Myometrial cell (primary cell): Measurements from ENCODE around the gene HSCB. TPM values are rescaled to one million over a fixed set of nuclear protein-coding genes. Genes with fewer than 3 reads are reported as not detected.

Experiments
- total RNA-seq: library from RNA; depleted of rRNA; stranded (reverse); fragments of >200 nt; gene quantifications from 2 replicates; pipeline ENCODE4 v1.2.3, GENCODE V29; 2015

Gene HSCB, protein sequence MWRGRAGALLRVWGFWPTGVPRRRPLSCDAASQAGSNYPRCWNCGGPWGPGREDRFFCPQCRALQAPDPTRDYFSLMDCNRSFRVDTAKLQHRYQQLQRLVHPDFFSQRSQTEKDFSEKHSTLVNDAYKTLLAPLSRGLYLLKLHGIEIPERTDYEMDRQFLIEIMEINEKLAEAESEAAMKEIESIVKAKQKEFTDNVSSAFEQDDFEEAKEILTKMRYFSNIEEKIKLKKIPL
- total RNA-seq: 19.0 and 34.2 TPM in 2 replicates

DNA sequence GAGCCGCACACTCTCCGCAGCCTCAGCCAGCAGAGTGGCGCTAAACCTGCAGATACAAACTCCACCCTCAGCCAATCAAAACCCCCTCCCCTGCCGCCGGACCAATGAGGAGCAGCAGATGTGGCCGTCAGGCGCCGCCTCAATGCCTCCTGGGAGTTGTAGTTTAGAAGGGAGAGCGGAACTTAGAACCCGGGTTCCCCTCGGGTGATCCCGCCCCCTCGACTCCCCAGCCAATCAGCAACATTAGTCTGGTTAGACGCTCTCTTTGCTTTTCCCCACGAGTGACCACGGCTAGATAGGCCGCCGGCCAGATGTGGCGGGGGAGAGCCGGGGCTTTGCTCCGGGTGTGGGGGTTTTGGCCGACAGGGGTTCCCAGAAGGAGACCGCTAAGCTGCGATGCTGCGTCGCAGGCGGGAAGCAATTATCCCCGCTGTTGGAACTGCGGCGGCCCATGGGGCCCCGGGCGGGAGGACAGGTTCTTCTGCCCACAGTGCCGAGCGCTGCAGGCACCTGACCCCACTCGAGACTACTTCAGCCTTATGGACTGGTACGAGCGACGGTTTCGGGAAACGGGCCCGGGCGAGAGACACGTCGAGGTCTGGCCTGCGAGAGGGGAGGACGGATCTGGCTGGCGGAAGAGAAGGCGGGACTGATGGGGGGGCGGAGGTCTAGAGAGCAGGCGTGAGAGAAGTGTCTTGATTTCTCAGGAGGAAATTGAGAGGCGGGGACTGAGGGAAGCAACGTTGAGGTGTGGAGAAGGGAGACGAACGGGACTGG, at the start of gene HSCB, which contains the start of gene CHEK2:
Gene HSCB (plus strand): TSS at position 255 of the 777 bp plus-strand sequence. CDS start 57 bp downstream, at position 312.
Gene CHEK2 (minus strand): TSS at position 36 of the 777 bp plus-strand sequence. CDS start 7,099 bp downstream, outside the sequence.

DNA sequence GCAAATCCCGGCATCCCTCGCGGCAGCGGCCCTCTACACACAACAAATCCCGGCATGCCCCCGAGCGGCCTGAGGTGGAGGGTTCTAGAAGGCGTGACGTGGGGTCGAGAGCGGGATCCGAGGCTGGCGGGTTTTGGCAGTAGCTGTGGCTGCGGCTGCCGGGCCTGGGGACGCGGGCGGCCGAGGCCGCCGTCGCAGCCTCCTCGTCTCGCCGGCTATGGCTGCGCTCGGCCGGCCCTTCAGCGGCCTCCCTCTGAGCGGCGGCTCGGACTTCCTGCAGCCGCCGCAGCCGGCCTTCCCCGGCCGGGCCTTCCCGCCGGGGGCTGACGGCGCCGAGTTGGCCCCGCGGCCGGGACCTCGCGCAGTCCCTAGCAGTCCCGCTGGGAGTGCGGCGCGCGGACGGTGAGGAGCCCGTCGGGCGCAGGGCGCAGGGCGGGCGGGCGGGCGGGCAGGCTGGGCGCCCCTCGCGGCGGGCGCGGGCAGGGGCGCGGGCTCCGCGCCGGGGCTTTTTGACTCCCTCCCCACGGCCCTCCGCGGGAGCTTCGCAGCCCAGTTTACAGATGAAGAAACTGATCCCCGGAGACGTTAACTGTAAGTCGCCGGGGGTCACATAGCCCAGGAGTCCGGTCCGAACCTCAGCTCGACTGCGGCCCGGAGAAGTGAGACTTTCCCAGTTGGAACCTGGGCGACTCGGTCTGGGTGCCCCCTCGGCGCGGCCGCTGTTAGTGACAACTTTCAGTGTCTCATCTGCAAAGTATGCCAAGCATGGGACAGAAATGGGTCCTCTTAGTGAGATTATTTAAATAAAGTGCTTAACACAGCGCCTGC, 31.0 kb downstream of the HSCB start, which contains the start of gene CCDC117:
Gene CCDC117 (plus strand): TSS at position 63 of the 828 bp plus-strand sequence. CDS start 155 bp downstream, at position 218.

DNA sequence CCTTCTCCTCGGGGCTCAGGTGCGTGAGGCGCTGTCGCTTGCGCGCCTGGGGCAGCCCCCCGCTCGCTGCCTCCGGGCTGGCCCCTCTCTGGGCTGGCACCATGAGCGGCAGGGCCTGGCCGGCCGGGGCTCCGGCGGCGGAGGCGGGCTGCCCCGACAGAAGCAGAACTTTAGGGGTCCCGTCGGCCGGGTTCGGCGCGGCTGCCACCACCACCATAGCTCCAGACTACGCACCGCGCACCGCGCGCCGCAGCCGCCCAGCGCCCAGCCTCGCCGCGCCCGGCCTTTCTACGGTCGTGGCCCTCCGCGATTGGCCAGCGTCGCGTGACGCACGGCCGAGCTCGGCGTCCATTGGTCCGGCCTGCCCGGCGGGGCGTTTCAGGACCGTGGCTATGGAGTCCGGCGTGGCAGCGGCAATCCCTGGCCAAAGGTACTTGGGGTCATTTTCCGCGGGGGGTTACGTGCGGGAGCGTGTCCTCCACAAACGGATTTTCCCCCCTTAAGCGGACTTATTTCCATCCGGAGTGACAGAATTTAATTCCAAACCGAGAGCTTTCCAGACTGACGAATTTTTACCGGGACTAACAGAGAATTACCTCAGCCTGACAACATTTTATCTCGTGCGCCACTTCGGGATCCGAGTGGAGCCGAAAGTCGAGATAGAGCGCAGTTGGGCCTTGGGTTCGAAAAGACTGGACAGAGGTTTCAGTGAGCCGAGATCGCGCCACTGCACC, 58.6 kb downstream of the HSCB start, which contains the start of gene XBP1:
Gene XBP1 (minus strand): TSS at position 262 of the 734 bp plus-strand sequence.

Other genes with a start within 250 kb of the HSCB start
- 7.8 and 14.9 TPM in 2 replicates for gene TTC28, start 62.2 kb upstream of the HSCB start, total RNA-seq
- gene CHEK2, start 219 bp upstream of the HSCB start, total RNA-seq: 20.0 and 24.5 TPM in 2 replicates
- 11.9 and 17.0 TPM in 2 replicates for gene CCDC117, start 30.7 kb downstream of the HSCB start, total RNA-seq
- 242 and 249 TPM in 2 replicates for gene XBP1, start 58.5 kb downstream of the HSCB start, total RNA-seq
- gene ZNRF3, start 141.5 kb downstream of the HSCB start, total RNA-seq: 6.0 and 6.3 TPM in 2 replicates